Epithelial cell of proximal tubule (primary cell): ENCODE measurements around the gene BCAP31. TPM values are rescaled to one million over a fixed set of nuclear protein-coding genes. Genes with fewer than 3 reads are reported as not detected.
"Not testable (repeated sequence)": the region's sequence is repeated elsewhere in the genome, so short reads cannot be mapped to it uniquely, and the experiment has no call there.

Source experiments
- DNase-seq: peaks from one replicate; pipeline ENCODE4 v3.0.0-alpha.2; 2011; ENCODE audit warnings: low read depth
- H3K4me3 ChIP-seq: 2 replicates; pipeline ENCODE4 v1.5.1; 2011; ENCODE audit warnings: low read depth, mild to moderate bottlenecking, low read length
- CTCF ChIP-seq: conservative IDR thresholded peaks from 2 replicates; pipeline ENCODE4 v1.5.1; 2012; ENCODE audit warnings: low read depth, mild to moderate bottlenecking, low read length
- total RNA-seq: library from RNA; depleted of rRNA; stranded (reverse); fragments of >200 nt; gene quantifications from 2 replicates; pipeline ENCODE4 v1.2.3, GENCODE V29; 2015

BCAP31 gene
- total RNA-seq, 1 donor from 2014 or later, result 163 TPM

DNA sequence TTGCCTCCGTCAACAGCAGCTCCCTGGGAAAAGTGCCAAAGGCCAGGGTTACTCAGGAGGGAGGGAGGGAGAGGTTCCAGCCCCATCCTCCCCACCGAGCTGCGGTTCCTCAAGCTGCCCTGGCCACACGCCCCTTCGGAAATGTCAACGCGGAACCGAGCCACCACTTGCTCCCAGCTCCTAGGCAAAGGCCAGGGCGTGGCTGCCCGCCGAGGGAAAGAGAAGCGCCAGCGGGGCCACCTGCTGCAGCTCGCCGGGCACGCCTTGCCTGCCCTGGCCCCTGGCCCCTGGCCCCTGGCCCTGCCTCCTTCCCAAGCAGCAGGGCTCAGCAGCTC is 21.2 kb downstream of the BCAP31 start:
- DNase-seq, result no peak
- H3K4me3 ChIP-seq, result no peak overlapping the region
- TF ChIP-seq CTCF, result no peak

DNA sequence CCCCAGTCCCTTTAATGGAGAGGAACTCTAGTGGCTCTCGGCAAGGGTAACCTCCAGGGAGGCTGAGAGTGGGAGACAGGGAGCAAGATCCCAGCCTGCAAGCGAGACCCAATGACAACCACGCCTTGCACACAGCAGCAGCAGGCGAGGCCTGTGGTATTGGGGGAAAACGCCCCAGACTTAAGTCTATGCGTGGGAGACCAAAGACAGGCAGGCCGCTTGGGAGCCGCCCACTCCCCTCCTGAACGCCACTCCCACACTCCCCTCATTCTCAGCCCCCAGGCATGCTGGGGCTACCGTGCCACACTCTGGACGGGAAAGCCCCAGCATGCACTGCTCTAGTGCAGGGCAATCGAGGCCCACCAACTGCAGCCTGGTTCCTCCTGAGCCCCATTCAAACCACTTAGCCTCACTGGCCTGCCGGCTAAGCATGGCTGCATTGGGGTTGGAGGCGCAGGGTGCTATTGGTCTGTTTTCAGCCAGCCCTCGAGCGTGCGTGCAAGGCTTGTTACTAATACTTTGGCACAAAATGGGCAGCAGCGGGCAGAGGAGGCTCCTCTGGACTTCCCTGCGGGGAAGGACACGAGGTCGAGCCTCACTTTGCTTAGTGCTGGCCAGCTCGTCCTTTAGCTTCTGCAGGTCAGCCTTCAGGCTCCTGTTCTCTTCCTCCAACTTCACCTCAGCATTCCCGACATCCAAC is 21.7 kb downstream of the BCAP31 start:
- H3K4me3 ChIP-seq, result no peak overlapping the region
- no peak for DNase-seq
- TF ChIP-seq CTCF, result no peak

GRCh38 chrX:153701706-153702105 is 22.5 kb downstream of the BCAP31 start:
- no peak for TF ChIP-seq CTCF
- DNase-seq, result no peak

DNA sequence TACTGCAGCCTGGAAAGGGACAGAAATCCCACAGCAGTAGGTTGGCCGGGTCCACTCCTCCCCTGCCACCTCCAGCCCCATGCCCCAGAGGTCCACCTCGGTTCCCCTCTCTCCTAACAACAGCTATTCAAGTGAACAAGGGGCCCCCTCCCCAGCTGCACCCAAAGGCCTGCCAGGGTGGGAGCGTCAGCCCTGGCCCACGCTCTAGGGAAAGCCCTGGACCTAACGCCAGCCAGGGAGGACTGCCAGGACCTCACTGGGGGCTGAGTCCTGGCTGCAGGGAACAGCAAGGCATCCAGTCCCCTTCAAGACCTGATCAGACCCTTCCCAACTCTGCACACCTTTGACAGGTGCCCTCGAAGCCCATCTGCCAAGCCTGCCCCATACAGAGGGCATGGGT is 23.2 kb downstream of the BCAP31 start:
- TF ChIP-seq CTCF, result no peak
- no peak overlapping the region for H3K4me3 ChIP-seq
- no peak for DNase-seq

More at GRCh38 chrX:153701706-153702105, 22.5 kb downstream of the BCAP31 start:
- H3K4me3 ChIP-seq, result no peak overlapping the region

DNA sequence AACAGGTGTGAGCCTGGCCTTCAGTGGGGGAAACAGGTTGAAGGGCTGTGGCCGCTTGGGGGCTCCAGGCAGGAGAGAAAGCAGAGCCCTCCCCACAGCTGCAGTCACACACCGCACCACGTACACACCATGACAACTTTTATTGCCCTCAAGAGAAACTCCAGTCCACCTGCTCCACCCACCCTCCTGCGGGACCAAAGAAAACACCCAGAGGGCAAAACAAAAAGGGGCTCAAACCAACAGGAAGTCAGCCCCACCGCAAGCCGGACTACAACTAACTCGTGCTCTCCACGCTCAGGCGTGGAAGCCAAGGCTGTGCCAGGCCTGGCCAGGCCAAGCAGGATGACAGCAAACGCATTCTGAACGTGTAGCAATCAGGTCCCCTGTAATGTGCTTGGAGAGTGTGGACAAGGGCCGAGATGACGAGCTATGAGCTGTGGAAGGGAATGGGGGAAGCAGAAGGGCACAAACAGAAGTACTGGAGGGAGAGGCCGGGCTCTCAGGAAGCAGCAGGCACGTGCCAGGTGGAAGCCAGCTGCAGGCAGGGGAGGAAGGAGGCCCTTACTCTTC is 23.7 kb downstream of the BCAP31 start:
- no peak for TF ChIP-seq CTCF
- H3K4me3 ChIP-seq, result no peak overlapping the region
- no peak for DNase-seq

DNA sequence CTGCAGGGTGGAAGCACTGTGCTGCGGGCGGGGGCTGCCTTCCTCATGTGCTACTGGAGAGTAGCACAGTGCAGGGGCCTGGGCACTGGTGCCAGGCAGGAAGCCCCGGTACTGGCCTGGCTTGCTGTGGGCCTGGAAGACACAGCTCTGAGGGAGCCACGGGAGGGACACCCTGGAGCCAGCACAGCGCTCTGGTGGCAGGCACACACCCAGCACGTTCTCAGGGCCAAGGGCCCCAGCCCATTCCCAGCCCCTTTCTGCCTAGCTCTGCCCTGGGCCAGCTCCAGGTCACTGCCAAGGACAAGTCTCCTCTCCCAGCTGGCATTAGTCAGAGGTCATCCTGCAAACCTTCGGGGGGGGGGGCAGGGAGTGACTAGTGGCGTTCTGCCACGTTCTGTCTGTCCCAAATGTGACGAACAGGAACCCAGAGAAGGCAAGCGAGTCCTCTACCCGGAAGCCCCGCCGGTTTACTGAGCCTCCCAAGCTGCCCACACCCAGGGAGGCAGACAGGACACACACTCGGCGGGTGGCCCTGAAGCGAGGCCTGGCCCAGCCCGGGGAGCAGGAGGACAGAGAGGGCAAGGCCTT is 24.3 kb downstream of the BCAP31 start:
- not testable (repeated sequence) for H3K4me3 ChIP-seq, DNase-seq

DNA sequence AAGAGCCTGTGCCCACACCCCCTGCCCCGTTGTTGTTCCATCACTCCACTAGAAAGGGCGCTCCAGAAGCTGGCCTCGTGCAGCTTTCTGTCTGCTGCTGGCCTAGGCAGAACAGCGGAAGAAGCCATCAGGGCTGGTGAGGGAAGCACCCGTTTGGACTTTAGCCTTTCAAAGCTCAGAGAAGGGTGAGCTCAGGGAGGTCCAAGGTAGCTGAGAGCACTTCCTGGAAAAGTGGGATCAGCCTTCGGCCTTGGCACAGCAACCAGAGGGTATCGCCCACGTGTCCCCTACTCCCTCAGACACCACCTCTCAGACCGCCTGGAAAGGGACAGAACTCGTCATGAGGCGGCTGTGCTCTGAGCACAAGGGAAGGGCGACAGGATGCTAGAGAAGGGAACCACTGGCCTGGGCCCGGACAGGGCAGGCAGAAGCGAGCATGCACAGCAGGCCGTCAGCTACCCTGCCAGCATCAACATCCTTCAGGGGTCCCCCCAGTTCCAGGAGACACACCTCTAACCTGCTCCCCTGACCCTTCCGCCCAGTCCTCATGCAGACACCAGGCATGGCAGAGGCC is 24.9 kb downstream of the BCAP31 start:
- DNase-seq, H3K4me3 ChIP-seq: not testable (repeated sequence)
